GM23248 (cell line): Measurements from ENCODE around the gene ERMP1. TPM values are rescaled to one million over a fixed set of nuclear protein-coding genes. Genes with fewer than 3 reads are reported as not detected.

Experiments used
- DNase-seq: peaks from one replicate; pipeline ENCODE4 v3.0.0-alpha.2; 2015
- H2AFZ ChIP-seq: fragments of 200-600 bp; sonication (generic); 2 replicates; pipeline ENCODE4 v1.6.1; 2016; ENCODE audit warnings: antibody characterized with exemption
- H3F3A ChIP-seq: fragments of 200-600 bp; sonication (generic); 2 replicates; pipeline ENCODE4 v1.6.1; 2016; ENCODE audit warnings: mild to moderate bottlenecking, antibody characterized with exemption, mixed run types; ENCODE audit not compliant: insufficient read depth
- H3K27ac ChIP-seq: fragments of 200-600 bp; sonication (generic); 2 replicates; pipeline ENCODE4 v1.5.1; 2016; ENCODE audit warnings: mild to moderate bottlenecking
- H3K27me3 ChIP-seq: fragments of 200-600 bp; sonication (generic); replicated peaks from 2 replicates; pipeline ENCODE4 v1.6.1; 2016; ENCODE audit warnings: mild to moderate bottlenecking; ENCODE audit not compliant: insufficient read depth
- H3K36me3 ChIP-seq: fragments of 200-600 bp; sonication (generic); 2 replicates; pipeline ENCODE4 v1.6.1; 2016; ENCODE audit warnings: low read depth, mild to moderate bottlenecking
- H3K4me1 ChIP-seq: fragments of 200-600 bp; sonication (generic); 2 replicates; pipeline ENCODE4 v1.6.1; 2016; ENCODE audit warnings: mild to moderate bottlenecking; ENCODE audit not compliant: insufficient read depth
- H3K4me2 ChIP-seq: fragments of 200-600 bp; sonication (generic); one replicate; pipeline ENCODE4 v1.6.1; 2016; ENCODE audit warnings: mild to moderate bottlenecking; ENCODE audit not compliant: unreplicated experiment
- H3K4me3 ChIP-seq: fragments of 200-600 bp; sonication (generic); 2 replicates; pipeline ENCODE4 v1.5.1; 2016; ENCODE audit warnings: mild to moderate bottlenecking
- H3K79me2 ChIP-seq: fragments of 200-600 bp; sonication (generic); 2 replicates; pipeline ENCODE4 v1.6.1; 2016; ENCODE audit warnings: mild to moderate bottlenecking; ENCODE audit not compliant: insufficient read depth
- H3K9ac ChIP-seq: fragments of 200-600 bp; sonication (generic); 2 replicates; pipeline ENCODE4 v1.6.1; 2016; ENCODE audit warnings: mild to moderate bottlenecking
- H3K9me2 ChIP-seq: fragments of 200-600 bp; sonication (generic); 2 replicates; pipeline ENCODE4 v1.6.1; 2016; ENCODE audit warnings: mixed run types, mild to moderate bottlenecking, moderate library complexity; ENCODE audit not compliant: insufficient read depth
- H3K9me3 ChIP-seq: fragments of 200-600 bp; sonication (generic); one replicate; pipeline ENCODE4 v1.6.1; 2017; ENCODE audit warnings: low read depth
- H4K20me1 ChIP-seq: fragments of 200-600 bp; sonication (generic); 2 replicates; pipeline ENCODE4 v1.6.0; 2016; ENCODE audit not compliant: insufficient read depth
- EZH2 ChIP-seq: fragments of 200-600 bp; sonication (generic); IDR thresholded peaks from 2 replicates; pipeline ENCODE4 v1.6.1; 2018; ENCODE audit warnings: antibody characterized with exemption, mild to moderate bottlenecking; ENCODE audit not compliant: insufficient read depth, poor library complexity, severe bottlenecking
- EZH2phosphoT487 ChIP-seq: fragments of 200-600 bp; sonication (generic); IDR thresholded peaks from 2 replicates; pipeline ENCODE4 v1.6.1; 2018; ENCODE audit warnings: antibody characterized with exemption, moderate library complexity, mild to moderate bottlenecking, low read depth; ENCODE audit not compliant: insufficient read depth
- WGBS, 2 experiments: methylation state at CpG; one replicate each; pipeline ENCODE4 v1.1.6; 2015 to 2017; ENCODE audit warnings: low lambda C conversion rate in 2 of 2, low coverage in 1 of 2; ENCODE audit errors: missing lambda C conversion rate in 2 of 2; 5-methylcytosine and 5-hydroxymethylcytosine counted together
- in situ Hi-C: fragments of 300-500 bp; cut with MboI; formaldehyde crosslinking; loops from 2 replicates; pipeline ENCODE4 v1.15.0; 2020
- polyA plus RNA-seq: library from polyadenylated mRNA; unstranded; fragments of >200 nt; fragmentation: Nextera tagmentation; extraction: Ambion mirVana; gene quantifications from 2 replicates; pipeline ENCODE4 v1.2.1, GENCODE V29; 2016
- total RNA-seq: library from RNA; depleted of rRNA; stranded (reverse); fragments of >200 nt; shearing (Covaris generic); gene quantifications from 2 replicates; pipeline ENCODE4 v1.2.3, GENCODE V29; 2014

The ERMP1 gene
- total and polyA plus RNA-seq, 2 experiments from 2014 or later: 2.6 to 8.4 TPM

- DNase-seq: no peak
- no peaks in the 10 kb centered on the region for H3K27me3 ChIP-seq
- H3F3A ChIP-seq: no peaks in the 10 kb centered on the region; the same call in 1 of the 2 replicates
- no peak overlapping the region for H3K4me2 ChIP-seq
- no peak overlapping the region for H3K9ac ChIP-seq
- H3K27ac ChIP-seq: no peak overlapping the region
- no peaks in the 10 kb centered on the region for H3K9me3 ChIP-seq
- H3K4me1 ChIP-seq: peaks cover 19% of the 10 kb centered on the region
- in situ Hi-C loops: no loop called here
- TF ChIP-seq EZH2phosphoT487 (no peak), EZH2 (no peak)
- H2AFZ ChIP-seq: no peak overlapping the region
- no peaks in the 10 kb centered on the region for H4K20me1 ChIP-seq
- no peaks in the 10 kb centered on the region for H3K9me2 ChIP-seq
- no peaks in the 10 kb centered on the region for H3K36me3 ChIP-seq
- H3K79me2 ChIP-seq: no peaks in the 10 kb centered on the region
- WGBS, 2 experiments: 83 to 95% methylated on average over 1 of the region's 1 CpG
- no peak overlapping the region for H3K4me3 ChIP-seq
Measured at GRCh38 chr9:5835808-5836207, 2.9 kb upstream of the ERMP1 start.

- Histone ChIP-seq H3K79me2 (no peaks in the 10 kb centered on the region), H3K4me1 (peaks cover 13% of the 10 kb centered on the region; the same call in 1 of the 2 replicates), H2AFZ (no peak overlapping the region), H3K4me2 (no peak overlapping the region), H3K27me3 (no peaks in the 10 kb centered on the region), H3K4me3 (no peak overlapping the region), H3K9me2 (no peaks in the 10 kb centered on the region), H3F3A (no peaks in the 10 kb centered on the region), H3K9ac (no peak overlapping the region), H3K36me3 (no peaks in the 10 kb centered on the region), H3K9me3 (no peaks in the 10 kb centered on the region), H3K27ac (no peak overlapping the region), H4K20me1 (no peaks in the 10 kb centered on the region)
- in situ Hi-C loops: no loop called here
- 84 to 93% methylated on average over 1 of the region's 1 CpG for WGBS, 2 experiments
- DNase-seq: no peak
- TF ChIP-seq EZH2: no peak
- no peak for TF ChIP-seq EZH2phosphoT487
Measured at GRCh38 chr9:5834214-5834613, 1.3 kb upstream of the ERMP1 start.

DNA sequence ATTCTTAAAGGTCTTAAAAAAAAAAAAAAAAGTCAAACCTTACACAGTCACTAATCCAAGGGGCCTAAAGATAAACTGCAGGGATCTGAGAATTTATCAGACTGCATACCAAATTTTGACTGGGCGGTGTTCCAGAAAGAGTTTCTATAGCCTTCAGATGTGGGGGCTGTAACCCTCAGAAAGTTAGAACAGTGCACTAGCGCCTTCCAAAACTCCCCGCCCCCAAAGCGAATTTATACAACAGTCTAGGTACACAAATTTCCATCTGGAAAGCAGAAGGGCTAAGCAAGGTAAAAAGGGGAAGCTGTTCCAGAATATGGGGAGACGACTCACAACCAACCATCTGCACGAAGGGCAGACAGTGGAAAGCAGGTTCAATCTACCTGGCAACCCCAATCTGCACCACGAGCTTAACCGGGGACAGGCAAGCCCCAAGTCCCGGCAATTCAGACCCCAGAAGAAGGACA is 813 bp downstream of the ERMP1 start:
- H3K4me3 ChIP-seq: peak overlapping the region; percentile 72
- peaks cover 11% of the 10 kb centered on the region; the same call in 1 of the 2 replicates for H3K4me1 ChIP-seq
- H3F3A ChIP-seq: no peaks in the 10 kb centered on the region
- H3K9ac ChIP-seq: peak overlapping the region; percentile 52
- no peaks in the 10 kb centered on the region for H3K79me2 ChIP-seq
- DNase-seq: peak; percentile 12
- H3K9me3 ChIP-seq: no peaks in the 10 kb centered on the region
- in situ Hi-C loops: no loop called here
- 19 to 20% methylated on average over 9 of the region's 9 CpGs for WGBS, 2 experiments
- no peaks in the 10 kb centered on the region for H3K9me2 ChIP-seq
- H3K36me3 ChIP-seq: no peaks in the 10 kb centered on the region
- H2AFZ ChIP-seq: peak overlapping the region; percentile 93
- no peak overlapping the region for H3K27ac ChIP-seq
- no peak for TF ChIP-seq EZH2phosphoT487
- TF ChIP-seq EZH2: no peak
- no peaks in the 10 kb centered on the region for H4K20me1 ChIP-seq
- H3K4me2 ChIP-seq: peak overlapping the region; percentile 78
- H3K27me3 ChIP-seq: no peaks in the 10 kb centered on the region

DNA sequence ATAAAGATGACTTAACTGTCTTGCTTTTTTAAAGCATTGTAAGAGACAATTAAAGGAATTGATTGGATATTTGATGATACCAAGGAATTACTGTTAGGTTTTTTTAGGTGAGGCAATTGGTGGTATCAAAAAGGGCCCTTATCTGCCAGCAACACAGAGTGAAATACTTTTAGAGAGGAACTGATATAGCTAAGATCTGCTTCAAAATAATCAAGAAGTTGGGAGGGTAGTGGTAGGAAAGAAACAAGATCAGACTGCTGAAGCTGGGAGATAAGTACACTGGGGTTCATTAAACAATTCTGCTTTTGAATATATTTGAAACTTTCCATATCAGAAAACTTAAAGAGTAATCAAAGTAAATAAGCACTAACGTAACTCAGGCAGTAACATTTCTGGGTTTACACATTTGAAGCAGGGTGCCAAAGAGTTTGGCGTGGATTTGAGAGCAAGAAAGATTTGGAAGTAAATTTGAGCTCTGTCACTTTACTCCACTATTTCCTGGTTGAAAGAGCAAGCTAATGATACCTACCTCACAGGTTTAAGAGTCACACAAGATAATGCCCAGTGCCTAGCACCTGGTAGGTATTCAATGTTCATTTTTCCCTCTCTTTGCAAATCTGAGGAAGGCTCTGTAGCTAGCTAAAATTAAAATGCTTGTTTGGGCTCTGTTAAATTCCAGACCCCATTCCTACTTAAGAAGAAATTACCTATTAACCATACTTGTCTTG is 6.9 kb downstream of the ERMP1 start:
- H3K27me3 ChIP-seq: no peaks in the 10 kb centered on the region
- no peak overlapping the region for H3K9ac ChIP-seq
- in situ Hi-C loops: no loop called here
- no peak overlapping the region for H3K27ac ChIP-seq
- no peak for DNase-seq
- no peaks in the 10 kb centered on the region for H3K4me1 ChIP-seq
- H3F3A ChIP-seq: no peaks in the 10 kb centered on the region
- no peaks in the 10 kb centered on the region for H3K9me2 ChIP-seq
- H3K79me2 ChIP-seq: no peaks in the 10 kb centered on the region
- no peaks in the 10 kb centered on the region for H3K36me3 ChIP-seq
- 90 to 96% methylated on average over 2 of the region's 2 CpGs for WGBS, 2 experiments
- H2AFZ ChIP-seq: no peak overlapping the region
- no peaks in the 10 kb centered on the region for H3K9me3 ChIP-seq
- TF ChIP-seq EZH2phosphoT487 (no peak), EZH2 (no peak)
- no peak overlapping the region for H3K4me2 ChIP-seq
- H3K4me3 ChIP-seq: no peak overlapping the region
- H4K20me1 ChIP-seq: no peaks in the 10 kb centered on the region
